Measurements from ENCODE around the gene AUTS2.

Gene AUTS2

GRCh38 chr7:69996121-69996520 is 397.8 kb downstream of the AUTS2 start:
- Histone ChIP-seq H3K4me2 (ENCODE audit: low read depth, low read length, poor library complexity, severe bottlenecking) (no peak overlapping the region), H2AFZ (ENCODE audit: low read length) (no peak overlapping the region), H3K9me3 (ENCODE audit: insufficient read depth, low read depth, low read length) (no peaks in the 10 kb centered on the region), H3K4me3 (ENCODE audit: low read length, poor library complexity, severe bottlenecking) (no peak overlapping the region), H3K9ac (ENCODE audit: low read depth, low read length, poor library complexity, severe bottlenecking) (no peak overlapping the region), H3F3A (ENCODE audit: low read depth) (no peaks in the 10 kb centered on the region), H3K27me3 (ENCODE audit: insufficient read depth, low read length, poor library complexity, severe bottlenecking) (no peaks in the 10 kb centered on the region), H3K79me2 (ENCODE audit: insufficient read depth, low read length) (peaks cover 26% of the 10 kb centered on the region; the same call in 1 of the 2 replicates), H3K4me1 (ENCODE audit: insufficient read depth, low read length, poor library complexity, severe bottlenecking) (peaks cover 17% of the 10 kb centered on the region), H3K36me3 (ENCODE audit: insufficient read depth, low read length) (no peaks in the 10 kb centered on the region), H3K9me2 (replicated peaks; ENCODE audit: low read depth, low read length) (no peaks in the 10 kb centered on the region), H4K20me1 (ENCODE audit: insufficient read depth, low read length, poor library complexity, severe bottlenecking) (no peaks in the 10 kb centered on the region)
- no peak for TF ChIP-seq CTCF (conservative IDR thresholded peaks at IDR 0.05; ENCODE audit: low read length)

- no peaks in the 10 kb centered on the region for H4K20me1 ChIP-seq (ENCODE audit: insufficient read depth, low read length, poor library complexity, severe bottlenecking)
- no peak overlapping the region for H3K4me2 ChIP-seq (ENCODE audit: low read depth, low read length, poor library complexity, severe bottlenecking)
Measured at GRCh38 chr7:70000737-70001348, 402.6 kb downstream of the AUTS2 start.

GRCh38 chr7:70005480-70005879 is 407.2 kb downstream of the AUTS2 start:
- peak overlapping the region; percentile 43 for H3K4me3 ChIP-seq (ENCODE audit: low read length, poor library complexity, severe bottlenecking)
- H2AFZ ChIP-seq (ENCODE audit: low read length) = no peak overlapping the region
- H3K9me2 ChIP-seq (replicated peaks; ENCODE audit: low read depth, low read length) = no peaks in the 10 kb centered on the region
- H3K9ac ChIP-seq (ENCODE audit: low read depth, low read length, poor library complexity, severe bottlenecking) = no peak overlapping the region
- no peaks in the 10 kb centered on the region for H3K36me3 ChIP-seq (ENCODE audit: insufficient read depth, low read length)
- H3K79me2 ChIP-seq (ENCODE audit: insufficient read depth, low read length) = peaks cover 16% of the 10 kb centered on the region; the same call in 1 of the 2 replicates
- peaks cover 21% of the 10 kb centered on the region for H3K4me1 ChIP-seq (ENCODE audit: insufficient read depth, low read length, poor library complexity, severe bottlenecking)
- no peaks in the 10 kb centered on the region for H3K27me3 ChIP-seq (ENCODE audit: insufficient read depth, low read length, poor library complexity, severe bottlenecking)
- peak overlapping the region; percentile 71 for H3K4me2 ChIP-seq (ENCODE audit: low read depth, low read length, poor library complexity, severe bottlenecking)
- no peaks in the 10 kb centered on the region for H3K9me3 ChIP-seq (ENCODE audit: insufficient read depth, low read depth, low read length)
- peaks cover 12% of the 10 kb centered on the region; the same call in 1 of the 2 replicates for H3F3A ChIP-seq (ENCODE audit: low read depth)
- no peaks in the 10 kb centered on the region for H4K20me1 ChIP-seq (ENCODE audit: insufficient read depth, low read length, poor library complexity, severe bottlenecking)
- no peak for TF ChIP-seq EZH2phosphoT487 (IDR thresholded peaks at IDR 0.05; ENCODE audit: borderline replicate concordance)
- no peak for TF ChIP-seq CTCF (conservative IDR thresholded peaks at IDR 0.05; ENCODE audit: low read length)

More at GRCh38 chr7:70000737-70001348, 402.6 kb downstream of the AUTS2 start:
- Histone ChIP-seq H3K9ac (ENCODE audit: low read depth, low read length, poor library complexity, severe bottlenecking) (no peak overlapping the region), H3K4me3 (ENCODE audit: low read length, poor library complexity, severe bottlenecking) (no peak overlapping the region), H3K9me3 (ENCODE audit: insufficient read depth, low read depth, low read length) (no peaks in the 10 kb centered on the region), H3K9me2 (replicated peaks; ENCODE audit: low read depth, low read length) (no peaks in the 10 kb centered on the region), H3K4me1 (ENCODE audit: insufficient read depth, low read length, poor library complexity, severe bottlenecking) (peaks cover 6% of the 10 kb centered on the region), H3K79me2 (ENCODE audit: insufficient read depth, low read length) (peaks cover 11% of the 10 kb centered on the region; the same call in 1 of the 2 replicates), H3K27me3 (ENCODE audit: insufficient read depth, low read length, poor library complexity, severe bottlenecking) (no peaks in the 10 kb centered on the region), H3F3A (ENCODE audit: low read depth) (peaks cover 6% of the 10 kb centered on the region; the same call in 1 of the 2 replicates), H3K36me3 (ENCODE audit: insufficient read depth, low read length) (no peaks in the 10 kb centered on the region), H2AFZ (ENCODE audit: low read length) (no peak overlapping the region)
- TF ChIP-seq CTCF (conservative IDR thresholded peaks at IDR 0.05; ENCODE audit: low read length) (no peak), EZH2phosphoT487 (IDR thresholded peaks at IDR 0.05; ENCODE audit: borderline replicate concordance) (no peak)
